ENCODE measurements around the gene EPHA3.

DNA sequence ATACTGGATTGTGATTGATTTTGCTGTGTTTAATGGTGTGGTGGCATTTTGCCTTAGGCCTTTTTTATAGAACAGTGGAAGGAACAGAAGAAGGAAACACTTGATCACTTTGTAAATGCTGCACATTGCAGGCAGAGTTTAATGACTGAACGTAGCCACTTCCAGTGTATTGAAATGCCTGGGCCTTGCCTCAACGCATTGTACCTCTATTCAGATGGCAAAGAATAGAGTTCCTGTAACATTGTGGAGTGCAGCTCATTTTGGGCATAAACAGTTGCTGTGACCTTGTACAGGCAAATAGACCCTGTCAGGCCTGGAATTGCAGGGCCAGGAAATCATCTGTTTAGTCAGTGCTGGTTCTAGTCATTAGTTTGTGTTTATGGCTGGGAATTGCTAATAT lies 225.0 kb downstream of the EPHA3 start:
- TF ChIP-seq POLR2AphosphoS5 (IDR thresholded peaks at IDR 0.05), result no peak
- no peak for TF ChIP-seq CTCF (IDR thresholded peaks at IDR 0.05)
- TF ChIP-seq EP300 (IDR thresholded peaks at IDR 0.05), result no peak
